Subcutaneous adipose tissue (tissue), 4 donors: ENCODE results near the gene LCE1E. TPM values are rescaled to one million over a fixed set of nuclear protein-coding genes. Genes with fewer than 3 reads are reported as not detected.

ENCODE experiments used
- CTCF ChIP-seq: fragments of 450-650 bp; IDR thresholded peaks from one replicate; pipeline ENCODE4 v1.5.1; 2016; ENCODE audit warnings: low read depth, mild to moderate bottlenecking, control low read depth, antibody characterized with exemption, moderate library complexity
- total RNA-seq, 4 donors: library from RNA; depleted of rRNA; stranded (reverse); fragments of >200 nt; gene quantifications; one replicate each; pipeline ENCODE4 v1.1.0, GENCODE V29; 2016

The LCE1E gene
- total RNA-seq, 4 donors from 2014 or later = not detected

- TF ChIP-seq CTCF = no peak
These were observed 38.2 kb upstream of the LCE1E start for GRCh38 chr1:152747831-152748230.

- no peak for TF ChIP-seq CTCF
These were observed 33.8 kb upstream of the LCE1E start for GRCh38 chr1:152752225-152752624.

- no peak for TF ChIP-seq CTCF
These were observed 32.5 kb upstream of the LCE1E start for GRCh38 chr1:152753586-152753985.

GRCh38 chr1:152756872-152757271, 29.2 kb upstream of the LCE1E start:
- TF ChIP-seq CTCF = no peak

- no peak for TF ChIP-seq CTCF
These were observed 28.3 kb upstream of the LCE1E start, which contains the start of gene KPRP for GRCh38 chr1:152757747-152758146. Gene KPRP, plus strand, starts transcription at chr1:152758025. Its CDS starts 1,564 bp downstream, at chr1:152759589.

- TF ChIP-seq CTCF = no peak
These were observed 27.4 kb upstream of the LCE1E start for GRCh38 chr1:152758636-152759035.

- TF ChIP-seq CTCF = no peak
These were observed 26.4 kb upstream of the LCE1E start for GRCh38 chr1:152759453-152760173.
